HG02678 (cell line): ENCODE data around the gene SLC5A1.
"Not testable (repeated sequence)": the region's sequence is repeated elsewhere in the genome, so short reads cannot be mapped to it uniquely, and the experiment has no call there.

Source experiments
- ATAC-seq: cut with Tn5 transposase; IDR thresholded peaks from one replicate; pipeline ENCODE4 v1.9.1; 2021; ENCODE audit warnings: mild to moderate bottlenecking, moderate library complexity; ENCODE audit not compliant: unreplicated experiment

The SLC5A1 gene

GRCh38 chr22:32083814-32084213, 40.8 kb downstream of the SLC5A1 start:
- ATAC-seq: no peak

- no peak for ATAC-seq
These were observed 45.0 kb downstream of the SLC5A1 start for GRCh38 chr22:32088084-32088483.

GRCh38 chr22:32097018-32097417, 54.0 kb downstream of the SLC5A1 start:
- ATAC-seq: no peak

GRCh38 chr22:32097881-32098499, 54.9 kb downstream of the SLC5A1 start:
- ATAC-seq: no peak

- ATAC-seq: no peak
These were observed 57.6 kb downstream of the SLC5A1 start for GRCh38 chr22:32100711-32101110.

GRCh38 chr22:32103658-32104315, 60.7 kb downstream of the SLC5A1 start:
- no peak for ATAC-seq

GRCh38 chr22:32106930-32107329, 63.9 kb downstream of the SLC5A1 start:
- ATAC-seq: no peak

- ATAC-seq: no peak
These were observed 69.3 kb downstream of the SLC5A1 start for GRCh38 chr22:32112380-32112779.

- ATAC-seq: no peak
These were observed 76.6 kb downstream of the SLC5A1 start for GRCh38 chr22:32119568-32120235.

GRCh38 chr22:32120603-32121002, 77.5 kb downstream of the SLC5A1 start:
- no peak for ATAC-seq

- ATAC-seq: no peak
These were observed 79.8 kb downstream of the SLC5A1 start for GRCh38 chr22:32122899-32123298.

GRCh38 chr22:32123657-32124056, 80.6 kb downstream of the SLC5A1 start:
- no peak for ATAC-seq

- ATAC-seq: no peak
These were observed 84.8 kb downstream of the SLC5A1 start for GRCh38 chr22:32127904-32128303.

GRCh38 chr22:32130464-32130863, 87.4 kb downstream of the SLC5A1 start:
- ATAC-seq: no peak

- no peak for ATAC-seq
These were observed 89.1 kb downstream of the SLC5A1 start for GRCh38 chr22:32132126-32132525.

- ATAC-seq: no peak
These were observed 89.7 kb downstream of the SLC5A1 start for GRCh38 chr22:32132783-32133182.

- ATAC-seq: not testable (repeated sequence)
These were observed 91.7 kb downstream of the SLC5A1 start for GRCh38 chr22:32134796-32135195.

GRCh38 chr22:32135958-32136357, 92.9 kb downstream of the SLC5A1 start:
- not testable (repeated sequence) for ATAC-seq

GRCh38 chr22:32136881-32137280, 93.8 kb downstream of the SLC5A1 start:
- ATAC-seq: not testable (repeated sequence)

- ATAC-seq: not testable (repeated sequence)
These were observed 94.8 kb downstream of the SLC5A1 start for GRCh38 chr22:32137731-32138324.

- not testable (repeated sequence) for ATAC-seq
These were observed 95.5 kb downstream of the SLC5A1 start for GRCh38 chr22:32138576-32138975.

- ATAC-seq: not testable (repeated sequence)
These were observed 97.6 kb downstream of the SLC5A1 start for GRCh38 chr22:32140688-32141087.
